Right ventricle myocardium inferior (tissue), 1 donor: ENCODE measurements around the gene CHI3L2. TPM values are rescaled to one million over a fixed set of nuclear protein-coding genes. Genes with fewer than 3 reads are reported as not detected.

Experiments used
- ATAC-seq: fragments of 200-7000 bp; cut with Tn5 transposase; one replicate; pipeline ENCODE4 v1.9.1; 2020; ENCODE audit warnings: mild to moderate bottlenecking, moderate library complexity
- DNase-seq: peaks from one replicate; pipeline ENCODE4 v3.0.0; 2021; ENCODE audit errors: missing footprints
- intact Hi-C: fragments of 100-400 bp; cut with DNase I; formaldehyde crosslinking; loops from one replicate; pipeline ENCODE4 v1.11.0; 2022
- long read RNA-seq: library from polyadenylated mRNA; unstranded; transcript quantifications from one replicate; pipeline ENCODE4 v2.0.0, GENCODE V29; 2021
- total RNA-seq: library from RNA; stranded (reverse); fragmentation: NEBNext Ultra II Directional; extraction: Animal tissue kit (Norgen Biotek cat#: 25700); gene quantifications from one replicate; pipeline ENCODE4 v1.2.1, GENCODE V29; 2021
- donor health status: DM: no; HTN: yes; CAD: no; lungs with severe emphysema.

CHI3L2 gene
- total RNA-seq: 7.5 TPM
- long read RNA-seq, partial matches to known transcripts: 0 of 1 reads
- long read RNA-seq, other reads (novel, unspliced or antisense): 0 of 1 reads

- intact Hi-C loops: no loop called here
- ATAC-seq: peak; percentile 51
- no peak for DNase-seq
Measured at GRCh38 chr1:111227434-111227833, at the start of gene CHI3L2. TSS of gene CHI3L2 (plus strand) at chr1:111227713. CDS start at chr1:111227730, 17 bp downstream.

GRCh38 chr1:111179968-111180533 is 47.5 kb upstream of the CHI3L2 start:
- ATAC-seq: no peak
- intact Hi-C loops: no loop called here
- DNase-seq: no peak

GRCh38 chr1:111182052-111182451 is 45.5 kb upstream of the CHI3L2 start:
- DNase-seq: no peak
- ATAC-seq: no peak
- intact Hi-C loops: no loop called here

- ATAC-seq (no peak), DNase-seq (no peak)
- intact Hi-C loops: no loop called here
Measured at GRCh38 chr1:111183308-111184069, 44.0 kb upstream of the CHI3L2 start.

- ATAC-seq (no peak), DNase-seq (no peak)
- intact Hi-C loops: no loop called here
Measured at GRCh38 chr1:111184663-111185062, 42.9 kb upstream of the CHI3L2 start.

GRCh38 chr1:111190931-111191451 is 36.5 kb upstream of the CHI3L2 start:
- intact Hi-C loops: no loop called here
- ATAC-seq: peak; percentile 43
- no peak for DNase-seq

- DNase-seq (no peak), ATAC-seq (no peak)
- intact Hi-C loops: no loop called here
Measured at GRCh38 chr1:111191496-111191895, 36.0 kb upstream of the CHI3L2 start.

- DNase-seq (no peak), ATAC-seq (no peak)
- intact Hi-C loops: no loop called here
Measured at GRCh38 chr1:111192074-111192473, 35.4 kb upstream of the CHI3L2 start.

- ATAC-seq: no peak
- no peak for DNase-seq
- intact Hi-C loops: no loop called here
Measured at GRCh38 chr1:111192658-111193519, 34.6 kb upstream of the CHI3L2 start.

- DNase-seq (no peak), ATAC-seq (no peak)
- intact Hi-C loops: no loop called here
Measured at GRCh38 chr1:111193712-111194480, 33.6 kb upstream of the CHI3L2 start.

GRCh38 chr1:111195002-111195684 is 32.4 kb upstream of the CHI3L2 start:
- ATAC-seq (no peak), DNase-seq (no peak)
- intact Hi-C loops: no loop called here

GRCh38 chr1:111196213-111196612 is 31.3 kb upstream of the CHI3L2 start:
- ATAC-seq (no peak), DNase-seq (no peak)
- intact Hi-C loops: no loop called here

- no peak for DNase-seq
- intact Hi-C loops: no loop called here
- no peak for ATAC-seq
Measured at GRCh38 chr1:111197598-111198284, 29.8 kb upstream of the CHI3L2 start.

- ATAC-seq (no peak), DNase-seq (no peak)
- intact Hi-C loops: no loop called here
Measured at GRCh38 chr1:111198836-111199235, 28.7 kb upstream of the CHI3L2 start.

- DNase-seq: no peak
- no peak for ATAC-seq
- intact Hi-C loops: no loop called here
Measured at GRCh38 chr1:111199329-111199728, 28.2 kb upstream of the CHI3L2 start.

GRCh38 chr1:111199881-111200801 is 27.4 kb upstream of the CHI3L2 start, which contains the start of gene DENND2D:
TSS of gene DENND2D (minus strand) at chr1:111200646. CDS start at chr1:111200459, 187 bp downstream.
- intact Hi-C loops: no loop called here
- DNase-seq (peak; percentile 71), ATAC-seq (peak; percentile 42)
